Measurements from ENCODE around the gene ADAMTSL4.
A peak's percentile ranks its signal among the peaks of the same experiment; 100 is the strongest.

GRCh38 chr1:150579110-150579944 lies 30.1 kb downstream of the ADAMTSL4 start, which contains the start of gene MCL1:
- peak; percentile 15; the same call in 1 of the 2 replicates for TF ChIP-seq CTCF (IDR thresholded peaks at IDR 0.05)
- no peak; the same call in 1 of the 2 replicates for TF ChIP-seq ZFX (IDR thresholded peaks at IDR 0.05; ENCODE audit: borderline replicate concordance)

Measured in 22Rv1 (cell line).